Stimulated activated CD8-positive, alpha-beta memory T cell treated with anti-CD3 and anti-CD28 coated beads, Interleukin-12 subunit alpha, Interleukin-12 subunit beta, amount 100 ng/mL, for 24 hours (primary cell): ENCODE measurements around the gene USP3.
"Not testable (repeated sequence)": the region's sequence is repeated elsewhere in the genome, so short reads cannot be mapped to it uniquely, and the experiment has no call there.

ENCODE experiments used
- DNase-seq: peaks from one replicate; pipeline ENCODE4 v3.0.0-alpha.2; 2020; ENCODE audit errors: extremely low read depth

USP3 gene

DNA sequence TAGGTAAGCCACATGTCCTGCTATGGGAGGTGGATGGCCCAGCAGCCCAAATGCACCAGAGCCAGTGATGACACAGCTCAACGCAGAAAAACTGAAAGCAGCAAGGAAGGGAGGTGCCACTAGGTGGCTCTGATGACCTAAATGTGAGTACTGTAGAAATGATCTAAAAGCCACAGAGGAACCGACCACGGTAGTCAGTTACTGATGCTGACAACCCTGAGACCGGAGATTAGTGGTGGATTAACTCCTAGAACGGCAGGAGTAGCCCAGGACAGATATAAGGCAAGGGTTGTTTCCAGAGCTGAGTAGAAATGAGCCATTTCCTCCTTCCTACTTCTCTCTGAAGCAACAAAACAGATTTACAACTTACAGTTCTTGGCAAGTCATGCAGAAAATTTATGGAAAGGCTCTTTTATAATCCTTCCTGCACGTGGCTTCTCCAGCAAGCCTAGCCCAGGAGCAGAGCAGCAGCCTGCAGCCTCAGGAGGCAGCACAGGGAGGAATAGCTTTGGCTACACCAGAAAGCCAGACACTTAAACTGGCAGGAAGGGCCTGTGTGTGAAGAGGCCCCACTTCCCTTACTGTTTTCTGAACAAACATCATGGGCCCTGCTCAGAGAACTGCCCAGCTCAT is 105.9 kb downstream of the USP3 start:
- DNase-seq = no peak

DNA sequence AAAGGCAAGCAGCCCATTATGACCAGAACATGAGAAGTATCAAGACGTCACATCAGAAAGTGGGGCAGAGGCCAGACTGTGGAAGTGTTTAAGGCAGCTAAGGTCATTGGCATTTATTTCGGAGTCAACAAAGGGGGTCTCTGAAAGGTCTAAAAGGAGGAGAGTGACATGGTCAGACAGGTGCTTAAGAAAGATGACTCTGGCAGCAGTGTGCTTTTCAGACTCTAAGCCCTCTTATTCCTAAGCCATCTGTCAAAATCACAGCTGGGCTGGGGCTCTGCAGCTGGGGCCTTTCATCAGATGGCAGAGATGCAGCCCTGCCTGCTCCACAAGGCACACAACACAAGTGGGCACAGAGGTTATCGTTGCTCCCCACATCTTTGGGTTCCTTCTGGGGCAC is 106.8 kb downstream of the USP3 start:
- DNase-seq = no peak

DNA sequence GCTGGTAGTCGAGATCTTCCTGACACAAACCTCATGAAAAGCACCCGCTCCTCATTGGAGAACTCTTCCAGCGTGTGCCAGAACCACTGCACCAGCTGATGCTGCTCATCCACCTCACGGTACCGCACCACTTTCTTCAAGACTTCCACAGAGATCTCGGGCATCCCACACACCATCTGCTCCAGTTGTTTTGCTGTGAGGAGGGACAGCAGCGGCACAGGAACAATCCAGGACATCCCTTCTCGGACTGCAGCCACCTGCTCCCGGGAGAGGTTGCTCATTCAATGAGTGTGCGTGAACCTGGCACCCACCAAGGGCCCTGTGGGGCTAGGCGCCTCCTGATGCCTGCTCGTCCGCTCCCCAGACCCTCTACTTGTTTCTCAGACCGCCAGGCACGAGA is 107.9 kb downstream of the USP3 start:
- DNase-seq = no peak

DNA sequence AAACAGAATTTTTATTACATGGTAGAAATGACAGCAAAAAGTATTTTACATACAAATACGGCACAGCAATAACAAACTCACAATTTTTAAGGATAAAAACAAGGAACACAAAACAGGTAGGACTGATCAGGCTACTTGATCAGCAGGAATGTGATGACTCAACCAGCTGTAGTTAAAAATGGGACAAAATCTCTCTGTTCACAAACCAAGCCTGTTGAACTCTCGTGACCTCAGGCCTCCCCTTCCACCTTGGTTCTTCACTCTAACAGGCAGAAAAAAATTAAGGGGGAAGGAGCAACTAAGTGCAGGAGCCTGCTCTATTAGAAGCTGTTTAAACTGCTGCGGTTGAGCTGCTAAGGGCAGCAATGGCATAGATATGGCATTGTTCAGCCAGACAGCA is 111.5 kb downstream of the USP3 start:
- no peak for DNase-seq

DNA sequence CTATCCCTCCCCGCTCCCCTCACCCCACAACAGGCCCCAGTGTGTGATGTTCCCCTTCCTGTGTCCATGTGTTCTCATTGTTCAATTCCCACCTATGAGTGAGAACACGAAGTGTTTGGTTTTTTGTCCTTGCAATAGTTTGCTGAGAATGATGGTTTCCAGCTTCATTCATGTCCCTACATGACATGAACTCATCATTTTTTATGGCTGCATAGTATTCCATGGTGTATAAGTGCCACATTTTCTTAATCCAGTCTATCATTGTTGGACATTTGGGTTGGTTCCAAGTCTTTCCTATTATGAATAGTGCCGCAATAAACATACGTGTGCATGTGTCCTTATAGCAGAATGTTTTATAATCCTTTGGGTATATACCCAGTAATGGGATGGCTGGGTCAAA is 112.8 kb downstream of the USP3 start:
- not testable (repeated sequence) for DNase-seq

DNA sequence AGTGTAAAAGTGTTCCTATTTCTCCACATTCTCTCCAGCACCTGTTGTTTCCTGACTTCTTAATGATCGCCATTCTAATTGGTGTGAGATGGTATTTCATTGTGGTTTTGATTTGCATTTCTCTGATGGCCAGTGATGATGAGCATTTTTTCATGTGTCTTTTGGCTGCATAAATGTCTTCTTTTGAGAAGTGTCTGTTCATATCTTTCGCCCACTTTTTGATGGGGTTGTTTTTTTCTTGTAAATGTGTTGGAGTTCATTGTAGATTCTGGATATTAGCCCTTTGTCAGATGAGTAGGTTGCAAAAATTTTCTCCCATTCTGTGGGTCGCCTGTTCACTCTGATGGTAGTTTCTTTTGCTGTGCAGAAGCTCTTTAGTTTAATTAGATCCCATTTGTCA is 113.2 kb downstream of the USP3 start:
- not testable (repeated sequence) for DNase-seq

DNA sequence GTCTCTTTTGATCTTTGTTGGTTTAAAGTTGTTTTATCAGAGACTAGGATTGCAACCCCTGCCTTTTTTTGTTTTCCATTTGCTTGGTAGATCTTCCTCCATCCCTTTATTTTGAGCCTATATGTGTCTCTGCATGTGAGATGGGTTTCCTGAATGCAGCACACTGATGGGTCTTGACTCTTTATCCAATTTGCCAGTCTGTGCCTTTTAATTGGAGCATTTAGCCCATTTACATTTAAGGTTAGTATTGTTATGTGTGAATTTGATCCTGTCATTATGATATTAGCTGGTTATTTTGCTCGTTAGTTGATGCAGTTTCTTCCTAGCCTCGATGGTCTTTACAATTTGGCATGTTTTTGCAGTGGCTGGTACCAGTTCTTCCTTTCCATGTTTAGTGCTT is 116.4 kb downstream of the USP3 start:
- DNase-seq = not testable (repeated sequence)

DNA sequence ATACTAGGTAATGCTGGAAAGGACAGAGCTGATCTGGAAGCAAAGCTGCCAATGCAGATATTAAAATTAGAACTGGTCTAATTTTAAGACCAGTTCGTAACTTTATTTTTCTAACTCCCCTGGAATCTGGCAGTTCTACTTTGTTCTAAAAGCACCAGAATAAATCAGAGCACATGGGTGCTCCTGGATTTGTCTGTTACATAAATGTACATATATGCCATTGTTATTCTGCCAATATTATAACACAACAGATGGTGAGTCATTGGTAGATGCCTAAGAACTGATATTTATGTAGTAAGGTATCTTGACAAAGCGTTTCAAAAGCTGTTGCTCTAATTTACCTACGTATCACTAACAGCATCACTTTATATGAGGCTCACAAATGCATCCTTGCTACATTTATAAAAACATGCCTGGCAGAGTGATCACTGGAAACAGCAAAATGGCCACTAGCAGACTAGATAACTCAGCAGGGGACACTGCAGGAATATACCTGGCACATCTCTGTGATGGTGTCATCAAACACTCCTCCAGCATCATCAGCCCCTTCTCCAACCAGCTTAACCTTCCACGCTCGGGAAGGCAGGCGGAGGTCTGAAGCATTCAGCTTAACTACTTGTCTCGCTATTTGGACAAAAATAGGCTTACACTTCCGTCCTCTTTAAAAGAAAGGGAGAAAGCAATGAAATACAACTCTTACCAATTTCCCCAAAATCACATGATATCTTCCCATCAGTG is 119.0 kb downstream of the USP3 start:
- DNase-seq = no peak

DNA sequence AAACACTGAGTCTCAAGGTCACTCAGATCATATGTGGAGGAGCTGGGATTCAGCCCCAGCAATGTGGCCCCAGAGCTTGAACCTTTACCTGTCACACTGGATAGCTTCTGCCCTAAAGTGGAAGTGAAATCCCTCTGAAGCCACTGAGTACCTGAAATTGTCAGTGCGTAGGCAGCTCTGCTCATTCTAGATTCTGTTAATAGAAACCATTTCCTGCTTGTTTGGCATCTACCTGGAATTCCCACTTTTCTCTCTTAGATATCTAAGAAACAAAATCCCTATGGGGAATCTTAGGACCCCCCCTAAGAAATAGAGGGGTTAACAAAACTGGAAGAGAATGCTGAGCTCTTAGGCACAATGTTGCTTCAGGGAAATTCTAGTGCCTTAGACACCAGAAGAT is 122.6 kb downstream of the USP3 start:
- no peak for DNase-seq

DNA sequence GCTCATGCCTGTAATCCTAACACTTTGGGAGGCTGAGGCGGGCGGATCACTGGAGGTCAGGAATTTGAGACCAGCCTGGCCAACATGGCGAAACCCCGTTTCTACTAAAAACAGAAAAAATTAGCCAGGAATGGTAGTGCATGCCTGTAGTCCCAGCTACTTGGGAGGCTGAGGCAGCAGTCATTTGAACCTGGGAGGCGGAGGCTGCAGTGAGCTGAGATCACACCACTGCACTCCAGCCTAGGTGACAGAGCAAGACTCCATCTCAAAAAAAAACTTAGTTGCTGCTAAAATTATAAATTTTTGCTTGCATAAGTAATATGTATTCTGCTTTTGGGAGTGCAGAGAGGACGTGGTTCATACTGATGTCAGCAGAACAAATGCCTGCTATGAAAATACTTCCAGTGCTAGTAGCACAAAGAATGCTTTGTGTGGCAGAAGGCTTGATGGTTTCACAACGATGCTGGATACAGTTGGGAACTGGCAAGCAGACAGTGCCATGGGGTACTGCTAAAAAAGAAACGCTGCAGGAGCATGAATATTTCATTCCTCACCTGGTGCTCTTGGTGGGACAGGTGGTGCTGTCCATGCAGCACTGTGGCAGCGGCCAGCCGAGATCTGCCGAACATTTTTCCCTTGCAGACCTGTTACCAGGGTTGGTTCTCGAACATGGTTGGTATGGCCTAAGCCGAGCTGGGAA is 123.9 kb downstream of the USP3 start:
- no peak for DNase-seq

DNA sequence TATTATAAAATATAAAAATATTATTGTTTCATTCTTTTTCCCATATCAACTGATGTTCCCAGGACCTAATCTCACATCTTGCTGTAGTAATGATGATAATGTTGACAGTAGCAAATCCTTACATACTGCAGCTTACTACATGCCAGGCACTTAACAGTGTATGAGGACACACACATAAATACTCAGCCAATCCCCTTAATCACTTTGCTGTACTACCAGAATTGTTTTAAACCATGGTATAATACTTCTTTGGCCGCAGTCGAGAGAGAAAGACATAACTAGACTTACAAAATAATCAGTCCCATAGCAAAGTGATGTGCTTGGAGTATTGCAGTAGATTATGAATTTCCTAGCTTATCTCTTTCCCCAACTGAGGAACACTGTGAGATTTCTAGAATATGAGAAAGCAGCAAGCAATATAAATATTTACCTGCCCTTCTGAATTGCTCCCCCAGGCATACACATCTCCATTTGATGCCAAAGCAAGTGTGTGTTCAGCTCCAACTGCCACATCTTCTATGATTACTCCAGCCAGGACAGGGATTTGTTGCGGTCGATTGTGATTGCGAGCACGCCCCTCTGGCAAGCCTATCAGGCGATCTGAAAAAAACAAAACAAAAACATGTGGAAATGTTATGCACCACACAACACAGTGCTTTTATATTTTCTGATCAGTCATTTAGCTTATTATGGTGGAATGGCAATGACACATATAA is 125.8 kb downstream of the USP3 start:
- no peak for DNase-seq

DNA sequence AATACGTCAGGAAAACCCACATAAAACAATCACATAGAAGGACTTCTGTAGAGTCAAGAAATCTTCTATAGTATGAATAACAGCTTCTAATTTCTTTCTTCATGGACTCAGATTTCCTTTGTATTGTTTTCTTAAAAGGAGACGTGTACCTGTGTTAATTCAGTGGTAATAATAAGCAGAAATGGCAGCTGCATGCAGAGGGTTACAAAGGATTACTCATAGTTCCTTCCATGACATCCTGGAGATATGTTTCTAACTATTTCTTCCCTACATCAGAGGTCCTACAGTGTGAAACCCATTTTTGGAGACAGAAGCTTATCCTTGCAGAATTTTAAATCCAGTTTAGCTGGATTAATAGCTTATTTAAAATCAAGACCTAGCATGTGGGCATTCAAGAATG is 128.9 kb downstream of the USP3 start:
- no peak for DNase-seq

DNA sequence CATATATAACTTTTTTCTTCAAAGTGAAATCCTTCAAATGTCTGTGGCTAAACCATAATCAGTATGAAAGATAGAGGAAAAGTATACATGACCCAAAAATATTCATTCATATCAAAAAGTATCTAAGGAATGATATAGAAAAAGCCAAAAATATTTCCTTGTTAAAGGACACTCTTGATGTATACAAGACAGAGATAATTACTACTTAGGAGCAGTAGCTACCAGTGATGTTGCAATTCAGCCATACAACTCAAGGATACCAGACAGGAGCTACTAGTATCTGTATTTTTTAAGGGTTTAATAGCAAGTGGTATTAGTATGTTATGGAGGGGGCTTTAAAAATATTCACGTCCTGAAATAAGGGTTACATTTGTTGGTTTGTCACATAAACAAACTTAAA is 129.8 kb downstream of the USP3 start:
- no peak for DNase-seq

DNA sequence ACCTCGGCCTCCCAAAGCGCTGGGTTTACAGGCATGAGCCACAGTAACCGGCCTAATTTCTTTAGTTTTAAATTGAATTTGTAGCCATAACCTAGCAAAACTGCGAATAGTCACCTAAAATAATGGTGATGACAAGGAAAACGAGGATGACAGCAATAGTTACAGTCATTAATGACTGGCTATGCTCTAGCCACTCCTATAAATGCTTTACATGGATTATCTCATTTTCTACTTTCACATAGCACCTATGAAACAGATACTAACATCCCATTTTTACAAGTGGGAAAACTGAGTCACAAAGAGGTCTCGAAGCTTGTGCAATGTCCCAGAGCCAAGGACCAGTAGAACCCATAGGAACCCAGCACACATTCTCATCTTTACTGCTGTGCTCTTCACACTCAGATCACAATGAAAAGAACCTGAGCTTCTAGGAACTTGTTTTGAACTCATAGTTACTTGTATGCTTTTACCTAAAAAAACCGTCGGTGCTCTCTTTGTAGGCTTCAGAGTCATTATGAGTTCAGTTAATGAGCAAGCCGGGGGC is 132.2 kb downstream of the USP3 start:
- no peak for DNase-seq

DNA sequence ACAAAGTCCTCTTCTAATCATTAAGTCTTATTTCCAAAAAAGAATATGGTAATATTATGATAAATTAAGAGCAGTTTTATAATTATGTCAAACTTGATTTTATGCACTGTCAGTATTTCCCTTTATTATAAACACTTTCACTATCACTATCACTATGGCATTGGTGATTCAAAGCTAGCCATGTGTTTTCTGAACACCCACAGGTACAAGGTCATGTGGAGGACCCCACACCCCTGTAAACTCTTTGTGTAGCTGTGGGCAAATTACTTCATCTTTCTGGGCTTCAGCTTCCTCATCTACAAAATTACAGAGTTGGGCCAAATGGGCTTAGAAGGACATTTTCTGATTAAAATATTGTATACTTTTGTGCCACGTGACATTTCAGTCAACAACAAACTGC is 134.4 kb downstream of the USP3 start:
- no peak for DNase-seq

DNA sequence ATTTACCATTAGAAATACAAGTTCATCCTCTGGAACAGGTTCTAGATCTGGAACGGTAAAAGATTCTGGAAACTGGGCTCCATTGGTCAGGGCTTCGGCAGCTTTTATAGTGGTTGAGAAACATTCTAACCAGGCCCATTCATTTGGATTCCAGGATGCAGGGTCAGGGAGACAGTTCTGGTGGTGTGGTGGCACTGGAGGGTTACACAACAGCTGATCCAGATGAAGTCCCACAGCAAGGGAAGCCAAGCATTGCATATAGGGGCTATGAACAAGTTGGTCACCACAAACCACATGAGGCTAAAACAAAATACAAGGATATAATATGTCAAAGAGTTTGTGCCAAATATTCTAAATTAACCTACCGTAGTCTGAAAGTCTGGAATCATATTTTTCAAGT is 135.8 kb downstream of the USP3 start:
- DNase-seq = no peak
